ENCODE measurements around the gene IL10.

- TF ChIP-seq POLR2A (IDR thresholded peaks at IDR 0.05; ENCODE audit: low read length): no peak
- no peak for TF ChIP-seq GATA1 (IDR thresholded peaks at IDR 0.05; ENCODE audit: low read depth, low read length)
These were observed 35.2 kb downstream of the IL10 start for GRCh38 chr1:206736878-206737728.
